IPS DF 6.9 (cell line): ENCODE measurements around the gene MAP2.
"Not testable (repeated sequence)": the region's sequence is repeated elsewhere in the genome, so short reads cannot be mapped to it uniquely, and the experiment has no call there.

Experiments
- DNase-seq: peaks from one replicate; pipeline ENCODE4 v3.0.0-alpha.2; 2013; ENCODE audit warnings: low read depth, low spot score
- H3K27ac ChIP-seq: one replicate; pipeline ENCODE4 v1.5.1; 2013; ENCODE audit warnings: low read length, control low read depth
- H3K27me3 ChIP-seq: 2 replicates; pipeline ENCODE4 v1.6.1; 2013; ENCODE audit warnings: mild to moderate bottlenecking, low read length; ENCODE audit not compliant: control insufficient read depth, insufficient read depth
- H3K36me3 ChIP-seq: 2 replicates; pipeline ENCODE4 v1.6.1; 2013; ENCODE audit warnings: low read length; ENCODE audit not compliant: control insufficient read depth, insufficient read depth
- H3K4me1 ChIP-seq: 2 replicates; pipeline ENCODE4 v1.6.1; 2013; ENCODE audit warnings: low read length; ENCODE audit not compliant: control insufficient read depth, insufficient read depth
- H3K4me3 ChIP-seq: 2 replicates; pipeline ENCODE4 v1.5.1; 2013; ENCODE audit warnings: mild to moderate bottlenecking, low read length
- H3K9me3 ChIP-seq: 2 replicates; pipeline ENCODE4 v1.6.1; 2013; ENCODE audit warnings: low read length, inconsistent platforms; ENCODE audit not compliant: control insufficient read depth, insufficient read depth
- WGBS: extraction: QIAGEN DNeasy Blood & Tissue Kit; methylation state at CpG from one replicate; pipeline ENCODE4 v1.1.7; 2013; ENCODE audit warnings: mixed read lengths, missing lambda C conversion rate; ENCODE audit not compliant: insufficient read length, insufficient coverage; 5-methylcytosine and 5-hydroxymethylcytosine counted together

The MAP2 gene

GRCh38 chr2:209472871-209473270 lies 49.0 kb downstream of the MAP2 start:
- no peaks in the 10 kb centered on the region for H3K36me3 ChIP-seq
- DNase-seq, result no peak
- H3K9me3 ChIP-seq, result no peaks in the 10 kb centered on the region; the same call in 1 of the 2 replicates
- WGBS, result no CpG with 5 or more reads among the region's 2 CpGs
- no peak overlapping the region for H3K27ac ChIP-seq
- peaks cover 1% of the 10 kb centered on the region; the same call in 1 of the 2 replicates for H3K4me1 ChIP-seq
- no peak overlapping the region for H3K4me3 ChIP-seq
- no peaks in the 10 kb centered on the region for H3K27me3 ChIP-seq

DNA sequence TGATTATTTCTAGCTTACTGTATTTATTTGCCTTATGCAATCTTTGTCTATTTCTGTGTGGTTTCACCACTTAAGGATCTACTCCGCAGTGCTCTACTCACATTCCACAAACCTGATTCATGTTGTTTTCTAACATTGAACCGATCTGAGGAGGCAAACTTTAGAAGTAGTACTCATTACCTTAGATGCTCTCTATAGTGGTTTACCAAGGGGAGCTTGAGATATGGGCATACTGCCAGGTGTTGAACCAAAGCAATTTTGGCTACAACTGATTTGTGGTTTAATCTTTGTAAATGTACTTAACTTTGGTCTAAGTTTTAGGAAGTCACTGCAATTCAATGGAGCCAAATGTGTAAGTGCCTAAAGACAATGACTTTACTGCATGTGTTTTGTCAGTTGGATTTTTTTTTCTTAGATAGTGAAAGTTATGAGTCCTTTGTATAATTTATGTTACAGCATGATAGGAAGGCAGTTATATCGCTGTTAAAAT lies 50.1 kb downstream of the MAP2 start:
- no peak overlapping the region for H3K4me3 ChIP-seq
- H3K27ac ChIP-seq, result no peak overlapping the region
- no peaks in the 10 kb centered on the region for H3K36me3 ChIP-seq
- WGBS, result no CpG with 5 or more reads among the region's 3 CpGs
- no peak for DNase-seq
- H3K27me3 ChIP-seq, result no peaks in the 10 kb centered on the region
- H3K4me1 ChIP-seq, result peaks cover 1% of the 10 kb centered on the region; the same call in 1 of the 2 replicates
- H3K9me3 ChIP-seq, result no peaks in the 10 kb centered on the region; the same call in 1 of the 2 replicates

DNA sequence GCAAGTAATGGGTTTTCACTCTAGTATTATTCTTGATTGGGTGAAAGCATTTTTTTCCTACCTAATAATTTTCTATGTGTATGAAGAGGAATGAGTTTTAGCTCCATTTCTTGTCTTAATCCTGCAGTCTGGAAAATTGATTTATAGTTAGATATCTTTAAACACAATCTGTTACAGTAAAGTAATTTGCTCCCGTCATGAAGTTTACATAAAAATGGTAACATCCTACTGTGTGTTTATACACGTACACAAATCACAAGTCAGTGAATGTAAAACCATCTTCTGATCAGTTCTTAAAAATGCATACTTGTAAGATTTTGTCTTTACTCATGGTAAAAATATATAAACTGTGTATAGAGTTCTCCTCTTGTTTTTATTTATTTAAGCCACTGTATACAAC lies 51.1 kb downstream of the MAP2 start:
- Histone ChIP-seq H3K9me3 (no peaks in the 10 kb centered on the region; the same call in 1 of the 2 replicates), H3K36me3 (no peaks in the 10 kb centered on the region), H3K27me3 (no peaks in the 10 kb centered on the region), H3K4me1 (peaks cover 1% of the 10 kb centered on the region; the same call in 1 of the 2 replicates), H3K27ac (no peak overlapping the region), H3K4me3 (no peak overlapping the region)
- no CpG with 5 or more reads among the region's 2 CpGs for WGBS
- DNase-seq, result no peak

DNA sequence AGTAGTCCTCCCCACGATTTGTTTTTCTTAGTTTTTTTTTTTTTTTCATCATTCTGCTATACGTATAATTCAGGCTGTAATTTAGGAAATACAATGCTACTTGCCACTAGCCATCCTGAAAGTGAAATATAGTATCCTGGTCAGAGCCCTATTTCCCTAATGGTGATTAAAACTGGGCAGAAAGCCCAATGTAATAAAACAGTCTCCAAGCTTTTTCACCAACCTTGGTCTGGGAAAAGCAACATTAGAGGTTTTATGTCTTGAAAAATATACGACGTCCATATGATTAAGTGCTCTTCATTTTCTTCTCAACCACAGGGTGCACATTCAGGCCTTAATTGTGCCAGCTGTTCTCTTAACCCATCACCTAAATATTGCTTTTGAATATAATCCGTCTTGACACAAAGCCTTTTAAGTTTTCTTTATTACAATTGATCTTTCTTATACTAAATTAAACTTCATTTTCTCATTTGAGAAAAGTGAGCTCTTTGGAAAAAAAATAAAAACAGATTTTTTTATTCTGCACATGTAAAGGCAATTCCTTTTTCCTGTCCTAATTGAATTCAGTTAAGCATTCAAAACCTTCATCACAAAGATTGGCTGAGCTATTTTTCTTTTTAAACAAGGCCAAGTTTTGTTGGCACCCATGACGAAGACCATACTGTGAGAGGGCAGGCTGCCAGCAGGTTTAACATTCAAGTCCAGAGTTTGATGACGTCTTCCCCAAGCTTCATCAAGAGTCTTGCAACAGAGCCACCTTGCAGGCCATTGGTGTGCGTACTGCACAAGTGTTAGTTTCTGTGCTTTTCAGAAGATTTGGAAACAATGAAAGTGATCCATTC lies 52.7 kb downstream of the MAP2 start:
- Histone ChIP-seq H3K4me3 (no peak overlapping the region), H3K4me1 (peaks cover 1% of the 10 kb centered on the region; the same call in 1 of the 2 replicates), H3K27me3 (no peaks in the 10 kb centered on the region), H3K27ac (no peak overlapping the region), H3K9me3 (no peaks in the 10 kb centered on the region), H3K36me3 (no peaks in the 10 kb centered on the region)
- WGBS, result 100% methylated on average over 1 of the region's 8 CpGs
- no peak for DNase-seq

DNA sequence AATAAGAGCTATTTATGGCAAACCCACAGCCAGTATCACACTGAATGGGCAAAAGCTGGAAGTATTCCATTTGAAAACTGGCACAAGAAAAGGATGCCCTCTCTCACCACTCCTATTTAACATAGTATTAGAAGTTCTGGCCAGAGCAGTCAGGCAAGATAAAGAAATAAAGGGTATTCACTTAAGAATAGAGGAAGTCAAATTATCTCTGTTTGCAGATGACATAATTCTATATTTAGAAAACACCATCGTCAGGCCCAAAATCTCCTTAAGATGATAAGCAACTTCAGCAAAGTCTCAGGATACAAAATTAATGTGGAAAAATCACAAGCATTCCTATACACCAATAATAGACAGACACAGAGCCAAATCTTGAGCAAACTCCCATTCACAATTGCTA lies 68.4 kb downstream of the MAP2 start:
- H3K36me3 ChIP-seq, H3K27me3 ChIP-seq, H3K9me3 ChIP-seq, H3K4me3 ChIP-seq, DNase-seq, H3K27ac ChIP-seq, H3K4me1 ChIP-seq: not testable (repeated sequence)
- no CpG with 5 or more reads among the region's 1 CpG for WGBS

DNA sequence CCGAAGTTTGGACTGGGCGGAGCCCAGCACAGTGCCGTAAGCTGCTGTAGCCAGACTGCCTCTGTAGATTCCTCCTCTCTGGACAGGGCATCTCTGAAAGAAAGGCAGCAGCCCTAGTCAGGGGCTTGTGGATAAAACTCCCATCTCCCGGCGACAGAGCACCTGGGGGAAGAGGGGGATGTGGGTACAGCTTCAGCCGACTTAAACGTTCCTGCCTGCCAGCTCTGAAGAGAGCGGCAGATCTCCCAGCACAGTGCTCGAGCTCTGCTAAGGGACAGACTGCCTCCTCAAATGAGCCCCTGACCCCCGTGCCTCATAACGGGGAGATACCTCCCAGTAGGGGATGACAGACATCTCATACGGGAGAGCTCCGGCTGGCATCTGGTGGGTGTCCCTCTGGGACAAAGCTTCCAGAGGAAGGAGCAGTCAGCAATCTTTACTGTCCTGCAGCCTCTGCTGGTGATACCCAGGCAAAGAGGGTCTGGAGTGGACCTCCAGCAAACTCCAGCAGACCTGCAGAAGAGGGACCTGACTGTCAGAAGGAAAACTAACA lies 71.3 kb downstream of the MAP2 start:
- WGBS, result no CpG with 5 or more reads among the region's 13 CpGs
- H3K4me1 ChIP-seq, H3K4me3 ChIP-seq, H3K9me3 ChIP-seq, H3K27me3 ChIP-seq, H3K27ac ChIP-seq, DNase-seq, H3K36me3 ChIP-seq: not testable (repeated sequence)

DNA sequence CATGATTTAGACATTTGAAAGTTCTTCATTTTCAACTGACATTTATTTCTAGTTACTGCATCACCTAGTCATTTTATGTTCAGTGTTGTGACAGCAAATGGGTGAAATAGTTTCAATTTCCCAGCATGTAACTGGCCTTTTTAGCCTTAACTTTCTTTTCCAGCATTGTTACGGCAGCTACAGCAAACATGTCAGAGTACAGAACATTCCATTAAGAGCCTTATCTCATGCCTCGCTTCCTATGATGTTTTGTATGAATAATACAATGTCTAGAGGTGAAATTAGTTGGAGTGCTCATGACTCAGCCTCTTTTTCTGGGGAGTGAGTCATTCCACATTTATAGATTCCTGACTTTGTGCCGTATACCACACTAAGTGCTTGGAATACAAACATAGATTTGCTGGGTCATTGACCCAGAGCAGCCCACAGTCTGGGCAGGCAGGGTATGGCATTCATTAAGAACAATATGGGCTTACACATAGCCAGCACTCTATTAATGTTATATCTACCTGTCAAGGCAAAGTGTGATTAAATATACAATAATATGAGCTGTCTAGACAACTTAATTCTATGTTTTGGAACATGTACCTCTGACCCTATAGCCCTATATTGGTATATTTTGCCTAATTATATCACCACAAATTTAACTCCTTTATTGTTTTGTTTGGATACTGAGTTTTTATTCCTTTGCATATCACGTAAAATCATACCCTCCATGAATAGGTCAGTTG lies 72.2 kb downstream of the MAP2 start:
- Histone ChIP-seq H3K4me1 (no peaks in the 10 kb centered on the region), H3K4me3 (no peak overlapping the region), H3K9me3 (no peaks in the 10 kb centered on the region), H3K27ac (no peak overlapping the region), H3K36me3 (no peaks in the 10 kb centered on the region), H3K27me3 (no peaks in the 10 kb centered on the region)
- DNase-seq, result no peak
- WGBS, result no CpG with 5 or more reads among the region's 4 CpGs

DNA sequence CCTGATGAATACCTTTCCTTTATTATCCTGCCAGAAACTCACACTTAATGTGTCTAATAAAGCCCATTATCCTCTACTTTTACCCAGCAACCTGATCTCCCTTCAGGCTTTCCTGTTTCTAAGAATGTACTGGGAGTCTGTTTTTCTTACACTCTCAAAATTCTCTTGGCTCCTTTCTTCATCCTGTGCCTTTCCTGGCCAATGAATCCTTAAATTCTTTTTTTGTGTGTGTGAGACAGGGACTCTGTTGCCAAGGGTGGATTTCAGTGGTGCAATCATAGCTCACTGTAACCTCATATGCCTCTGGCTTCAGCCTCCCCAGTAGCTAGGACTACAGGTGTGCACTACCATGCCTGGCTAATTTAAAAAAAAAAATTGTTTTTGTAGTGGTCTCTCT lies 72.7 kb downstream of the MAP2 start:
- no peaks in the 10 kb centered on the region for H3K36me3 ChIP-seq
- no peak for DNase-seq
- no peaks in the 10 kb centered on the region for H3K27me3 ChIP-seq
- H3K4me3 ChIP-seq, result no peak overlapping the region
- H3K27ac ChIP-seq, result no peak overlapping the region
- no peaks in the 10 kb centered on the region for H3K4me1 ChIP-seq
- H3K9me3 ChIP-seq, result no peaks in the 10 kb centered on the region

DNA sequence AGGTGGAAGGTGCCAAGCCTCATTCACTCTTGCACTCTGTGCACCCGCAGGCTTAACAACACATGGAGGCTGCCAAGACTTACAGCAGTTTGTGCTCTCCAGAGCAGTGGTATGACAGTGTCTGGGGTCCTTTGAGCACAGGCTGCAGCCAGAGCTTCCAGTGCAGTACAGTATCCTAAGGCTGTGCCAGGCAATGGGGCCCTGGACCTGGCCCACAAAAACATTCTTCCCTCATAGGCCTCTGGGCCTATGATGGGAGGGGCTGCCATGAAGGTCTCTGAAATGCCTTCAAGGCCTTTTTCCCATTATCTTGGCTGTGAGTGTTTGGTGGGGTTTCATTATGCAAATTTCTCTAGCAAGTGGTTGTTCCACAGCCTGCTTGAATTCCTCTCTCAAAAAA lies 74.8 kb downstream of the MAP2 start:
- no CpG with 5 or more reads among the region's 1 CpG for WGBS
- H3K36me3 ChIP-seq, result no peaks in the 10 kb centered on the region
- H3K27ac ChIP-seq, result no peak overlapping the region
- no peaks in the 10 kb centered on the region for H3K27me3 ChIP-seq
- no peak overlapping the region for H3K4me3 ChIP-seq
- no peaks in the 10 kb centered on the region for H3K4me1 ChIP-seq
- H3K9me3 ChIP-seq, result no peaks in the 10 kb centered on the region
- DNase-seq, result no peak

- Histone ChIP-seq H3K36me3 (no peaks in the 10 kb centered on the region), H3K9me3 (no peaks in the 10 kb centered on the region), H3K27ac (no peak overlapping the region), H3K4me1 (no peaks in the 10 kb centered on the region), H3K4me3 (no peak overlapping the region), H3K27me3 (no peaks in the 10 kb centered on the region)
- DNase-seq, result no peak
These were observed 75.2 kb downstream of the MAP2 start for GRCh38 chr2:209499069-209499468.
